Left lung (tissue), 10 donors: ENCODE measurements around the gene ADAMTS2. TPM values are rescaled to one million over a fixed set of nuclear protein-coding genes. Genes with fewer than 3 reads are reported as not detected.
"Not testable (repeated sequence)": the region's sequence is repeated elsewhere in the genome, so short reads cannot be mapped to it uniquely, and the experiment has no call there.

Source experiments
- ATAC-seq: fragments of 200-7000 bp; cut with Tn5 transposase; one replicate; pipeline ENCODE4 v1.9.1; 2020; ENCODE audit warnings: moderate library complexity
- DNase-seq, 4 donors: peaks; one replicate each; pipeline ENCODE4 v3.0.0-alpha.2; 2013 to 2020
- H3K27ac ChIP-seq, 2 donors: fragments of 200-600 bp; sonication (generic) in 1 of 2; one replicate each; pipeline versions ENCODE4 v1.5.0 to v1.8.0; 2020 to 2021
- H3K27me3 ChIP-seq, 2 donors: fragments of 200-600 bp; sonication (generic) in 1 of 2; one replicate each; pipeline versions ENCODE4 v1.5.0 to v1.8.0; 2020 to 2021
- H3K36me3 ChIP-seq, 2 donors: fragments of 200-600 bp; sonication (generic) in 1 of 2; one replicate each; pipeline versions ENCODE4 v1.5.0 to v1.8.0; 2020 to 2021
- H3K4me1 ChIP-seq, 2 donors: fragments of 200-600 bp; one replicate each; pipeline ENCODE4 v1.8.0; 2021
- H3K4me3 ChIP-seq, 2 donors: fragments of 200-600 bp; sonication (generic) in 1 of 2; one replicate each; pipeline versions ENCODE4 v1.5.0 to v1.8.0; 2020 to 2021; ENCODE audit warnings: mild to moderate bottlenecking in 1 of 2
- H3K9me3 ChIP-seq, 2 donors: fragments of 200-600 bp; sonication (generic) in 1 of 2; one replicate each; pipeline versions ENCODE4 v1.5.0 to v1.8.0; 2020 to 2021
- CTCF ChIP-seq, 2 donors: fragments of 200-600 bp; sonication (generic) in 1 of 2; IDR thresholded peaks; one replicate each; pipeline versions ENCODE4 v1.5.0 to v1.8.0; 2021; ENCODE audit warnings: antibody characterized with exemption in 2 of 2
- intact Hi-C, 2 donors: fragments of 100-400 bp; cut with DNase I; formaldehyde crosslinking; loops; one replicate each; pipeline versions ENCODE4 v1.11.2 to v1.14.2; 2022
- polyA plus RNA-seq, 6 donors: library from polyadenylated mRNA; unstranded; fragments of 120-200 nt; gene quantifications; one replicate each; pipeline ENCODE4 v1.2.1, GENCODE V29; 2013; ENCODE audit not compliant: insufficient read length in 6 of 6
- total RNA-seq, 2 donors: library from RNA; stranded (reverse); fragmentation: NEBNext Ultra II Directional; extraction: Animal tissue kit (Norgen Biotek cat#: 25700); gene quantifications; one replicate each; pipeline ENCODE4 v1.2.1, GENCODE V29; 2021
- donor health status: DM: no; HTN: yes; CAD: no.
- donor health status: DM: no; HTN: no; CAD: no.

ADAMTS2 gene
- total and polyA plus RNA-seq, 8 donors, result 27.5 to 68.2 (median 36.0) TPM

DNA sequence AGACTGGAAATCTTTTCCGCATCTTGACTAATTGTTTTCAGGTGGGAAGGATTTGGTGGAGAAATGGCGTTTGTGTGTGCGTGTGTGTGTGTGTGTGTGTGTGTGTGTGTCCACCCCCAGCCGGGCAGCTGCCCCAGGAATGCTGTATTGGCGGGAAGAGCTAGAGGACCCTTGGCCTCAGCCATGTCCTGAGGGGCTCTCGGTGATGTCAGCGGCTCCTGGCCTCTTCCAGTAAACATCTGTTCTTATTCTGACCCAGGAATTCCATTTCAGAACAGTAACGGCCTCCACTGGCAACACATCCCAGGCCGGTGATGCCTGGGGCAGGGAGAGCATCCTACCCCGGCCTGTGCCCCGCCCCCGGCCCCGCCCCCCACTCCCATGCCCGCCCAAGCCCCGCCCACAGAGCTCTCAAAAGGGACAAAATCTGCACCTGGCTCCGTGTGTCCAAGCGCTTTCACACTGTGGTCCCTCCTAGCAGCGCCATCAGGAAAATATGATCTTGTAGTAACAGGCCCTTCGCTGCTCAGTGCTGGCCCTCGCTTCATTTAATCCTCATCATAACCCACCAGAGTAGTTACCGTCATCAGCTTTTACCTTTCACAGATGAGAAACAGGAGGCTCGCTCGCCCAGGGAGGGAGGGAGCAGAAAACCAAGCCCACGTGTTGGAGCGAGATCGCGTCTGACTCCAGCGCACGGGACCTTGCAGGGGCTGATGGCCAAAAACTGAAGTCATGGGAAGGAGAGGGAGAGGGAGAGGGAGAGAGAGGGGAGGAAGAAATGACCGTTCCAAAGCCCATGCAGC, 18.9 kb downstream of the ADAMTS2 start:
- peaks cover 0 to 39% of the 10 kb centered on the region in 2 donors for H3K27me3 ChIP-seq
- H3K27ac ChIP-seq, result no peak overlapping the region
- no peaks in the 10 kb centered on the region for H3K36me3 ChIP-seq
- no peaks in the 10 kb centered on the region for H3K9me3 ChIP-seq
- ATAC-seq, result peak; percentile 54
- TF ChIP-seq CTCF (IDR thresholded peaks at IDR 0.05), result no peak
- no peak overlapping the region for H3K4me3 ChIP-seq
- intact Hi-C loops, result no loop called here
- DNase-seq, result peak in 3 of 4 donors; percentile 37 to 46 (median 44)
- H3K4me1 ChIP-seq, result no peaks in the 10 kb centered on the region

- Histone ChIP-seq H3K27ac (no peak overlapping the region), H3K36me3 (no peaks in the 10 kb centered on the region), H3K4me3 (no peak overlapping the region), H3K9me3 (no peaks in the 10 kb centered on the region), H3K4me1 (no peaks in the 10 kb centered on the region), H3K27me3 (peaks cover 0 to 34% of the 10 kb centered on the region in 2 donors)
- intact Hi-C loops, result no loop called here
- TF ChIP-seq CTCF (IDR thresholded peaks at IDR 0.05), result no peak
- DNase-seq, result peak in 2 of 4 donors; percentile 29 to 68
- no peak for ATAC-seq
These were observed 19.8 kb downstream of the ADAMTS2 start for GRCh38 chr5:179325296-179326031.

DNA sequence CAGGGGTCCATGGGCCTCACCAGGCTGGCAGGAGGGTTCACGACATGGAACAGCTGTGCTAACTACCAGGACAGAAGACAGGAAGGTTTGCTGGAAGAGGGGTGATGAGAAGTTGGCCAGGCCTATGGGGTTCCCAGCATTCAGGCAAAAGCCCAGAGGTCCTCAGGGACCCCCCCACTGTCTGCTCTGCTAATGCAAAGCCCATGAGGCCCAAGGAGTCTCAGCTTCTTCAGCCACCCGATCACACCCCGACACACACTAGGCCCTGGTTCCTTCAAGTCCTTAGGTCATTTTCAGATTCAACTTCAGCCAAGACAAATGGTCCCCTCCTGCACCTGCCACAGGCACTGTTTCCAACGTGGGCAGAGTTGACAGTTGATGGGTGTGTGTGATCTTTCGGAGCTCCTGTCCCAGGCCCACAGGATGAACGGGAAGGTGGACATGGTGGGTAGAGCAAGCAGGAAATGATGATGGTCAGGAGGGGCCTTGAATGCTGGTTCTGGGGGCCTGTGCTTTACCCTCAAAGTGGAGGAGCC, 20.4 kb downstream of the ADAMTS2 start:
- intact Hi-C loops, result no loop called here

DNA sequence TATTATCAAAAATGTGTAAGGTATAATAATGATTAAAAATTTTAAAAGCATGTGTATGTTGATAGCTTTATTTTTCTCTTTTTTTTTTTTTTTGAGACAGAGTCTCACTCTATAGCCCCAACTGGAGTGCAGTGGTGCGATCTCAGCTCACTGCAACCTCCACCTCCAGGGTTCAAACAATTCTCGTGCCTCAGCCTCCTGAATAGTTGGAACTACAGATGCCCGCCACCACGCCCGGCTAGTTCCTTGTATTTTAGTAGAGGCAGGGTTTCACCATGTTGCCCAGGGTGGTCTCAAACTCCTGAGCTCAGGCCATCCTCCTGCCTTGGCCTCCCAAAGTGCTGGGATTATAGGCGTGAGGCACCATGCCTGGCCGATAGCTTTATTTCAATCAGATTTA, 20.9 kb downstream of the ADAMTS2 start:
- intact Hi-C loops, H3K9me3 ChIP-seq, H3K36me3 ChIP-seq, ATAC-seq, H3K4me1 ChIP-seq, H3K4me3 ChIP-seq, H3K27ac ChIP-seq: not testable (repeated sequence)
- H3K27me3 ChIP-seq, result peaks cover 0 to 37% of the 10 kb centered on the region in 2 donors
- peak in 2 of 4 donors; percentile 7 to 29 for DNase-seq

More for the DNA sequence above, 20.4 kb downstream of the ADAMTS2 start:
- DNase-seq (peak in 2 of 4 donors; percentile 11 to 17), ATAC-seq (no peak)
- no peak for TF ChIP-seq CTCF (IDR thresholded peaks at IDR 0.05)
- Histone ChIP-seq H3K27me3 (peaks cover 0 to 35% of the 10 kb centered on the region in 2 donors), H3K4me3 (no peak overlapping the region), H3K36me3 (no peaks in the 10 kb centered on the region), H3K9me3 (no peaks in the 10 kb centered on the region), H3K4me1 (peaks cover 0 to under 1% of the 10 kb centered on the region in 2 donors), H3K27ac (no peak overlapping the region)

DNA sequence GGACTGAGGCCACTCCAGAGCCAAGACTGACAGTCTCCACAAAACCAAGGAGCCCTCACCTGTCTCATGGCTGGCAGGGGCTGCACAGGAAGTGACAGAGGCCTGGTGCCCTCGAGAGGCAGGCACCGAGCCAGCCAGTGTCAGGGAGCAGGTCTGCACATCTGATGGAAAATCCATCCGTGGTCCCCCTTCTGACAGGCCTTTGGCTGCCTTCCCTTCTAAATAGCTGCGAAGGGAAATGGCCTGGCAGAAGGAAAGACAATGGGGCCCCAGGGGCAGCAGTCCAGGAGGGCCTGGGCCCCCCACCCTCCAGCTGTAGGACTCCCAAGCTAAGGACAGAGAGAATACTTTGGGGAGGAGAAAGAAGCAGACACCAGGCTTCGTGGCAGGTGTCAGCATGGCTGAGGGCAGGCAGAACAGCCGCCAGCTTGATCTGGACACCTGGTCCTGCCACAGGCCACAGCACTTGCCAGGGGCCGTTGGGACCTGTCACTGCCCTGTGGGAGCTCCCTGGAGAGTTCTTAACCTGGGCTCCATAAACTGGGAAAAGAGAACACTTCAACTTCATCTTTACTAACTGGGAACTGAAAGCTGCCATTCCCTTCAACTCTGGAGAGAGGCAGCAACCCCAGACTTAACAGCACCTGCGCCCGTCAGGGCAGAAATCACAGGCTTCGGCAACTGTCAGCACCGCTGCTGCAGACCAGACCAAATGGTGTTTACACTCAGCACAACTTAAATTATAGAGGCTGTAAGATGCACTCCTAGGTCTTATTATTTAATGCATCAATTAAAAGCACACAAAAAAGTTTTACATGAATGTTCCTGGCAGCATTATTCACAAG, 22.0 kb downstream of the ADAMTS2 start:
- Histone ChIP-seq H3K27me3 (peaks cover 0 to 48% of the 10 kb centered on the region in 2 donors), H3K27ac (no peak overlapping the region), H3K9me3 (no peaks in the 10 kb centered on the region), H3K4me1 (peaks cover 0 to 11% of the 10 kb centered on the region in 2 donors), H3K4me3 (no peak overlapping the region), H3K36me3 (no peaks in the 10 kb centered on the region)
- intact Hi-C loops, result no loop called here
- TF ChIP-seq CTCF (IDR thresholded peaks at IDR 0.05), result no peak
- ATAC-seq (no peak), DNase-seq (peak in 2 of 4 donors; percentile 30 to 45)
